HG03045 (cell line): Measurements from ENCODE around the gene SLC2A3.
"Not testable (repeated sequence)": the region's sequence is repeated elsewhere in the genome, so short reads cannot be mapped to it uniquely, and the experiment has no call there.

Source experiments
- ATAC-seq: cut with Tn5 transposase; IDR thresholded peaks from one replicate; pipeline ENCODE4 v1.9.1; 2021; ENCODE audit warnings: mild to moderate bottlenecking, moderate library complexity; ENCODE audit not compliant: unreplicated experiment

SLC2A3 gene

GRCh38 chr12:7917392-7918267 lies 18.4 kb downstream of the SLC2A3 start:
- no peak for ATAC-seq

GRCh38 chr12:7916936-7917335 lies 19.1 kb downstream of the SLC2A3 start:
- no peak for ATAC-seq

GRCh38 chr12:7915661-7916403 lies 20.2 kb downstream of the SLC2A3 start:
- no peak for ATAC-seq

- not testable (repeated sequence) for ATAC-seq
Measured at GRCh38 chr12:7910106-7910505, 25.9 kb downstream of the SLC2A3 start.

GRCh38 chr12:7907009-7907408 lies 29.0 kb downstream of the SLC2A3 start:
- no peak for ATAC-seq

GRCh38 chr12:7906303-7906702 lies 29.7 kb downstream of the SLC2A3 start:
- not testable (repeated sequence) for ATAC-seq

- ATAC-seq, result not testable (repeated sequence)
Measured at GRCh38 chr12:7905600-7906125, 30.3 kb downstream of the SLC2A3 start.

DNA sequence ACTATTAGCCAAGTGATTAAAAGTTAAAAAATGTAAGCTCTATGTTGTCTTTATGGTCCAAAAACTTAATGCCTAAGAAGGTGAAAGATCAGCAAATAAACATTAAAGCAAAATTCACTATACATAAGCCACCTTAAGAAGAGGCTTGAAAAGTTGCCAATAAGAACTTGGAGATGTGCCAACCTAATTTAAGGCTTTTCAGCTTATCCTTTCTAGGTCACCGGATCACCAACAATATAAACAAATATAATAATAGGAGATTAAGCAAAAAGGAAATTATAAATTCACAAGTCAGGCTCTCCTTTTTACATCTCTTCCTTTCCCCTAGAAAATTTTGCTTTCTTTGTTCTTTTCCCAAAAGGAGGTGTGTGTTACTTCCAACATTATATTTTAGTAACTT lies 30.9 kb downstream of the SLC2A3 start:
- no peak for ATAC-seq

GRCh38 chr12:7902416-7902815 lies 33.6 kb downstream of the SLC2A3 start:
- not testable (repeated sequence) for ATAC-seq

DNA sequence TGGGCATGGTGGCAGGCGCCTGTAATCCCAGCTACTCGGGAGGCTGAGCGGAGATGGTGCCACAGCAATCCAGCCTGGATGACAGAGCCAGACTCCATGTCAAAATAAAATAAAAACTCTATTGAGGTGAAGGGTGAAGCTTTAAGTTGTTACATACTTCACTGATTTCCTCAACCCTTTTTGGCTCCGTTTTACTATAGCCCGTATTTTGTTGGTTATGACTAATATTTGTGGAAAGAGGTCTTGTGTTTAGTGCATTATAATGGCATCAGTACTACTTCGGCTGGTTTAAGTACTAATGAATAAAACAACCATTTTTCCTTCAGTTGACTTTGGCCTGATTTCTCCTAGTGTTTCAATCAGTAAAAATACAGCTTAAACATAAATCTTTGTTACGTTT lies 36.2 kb downstream of the SLC2A3 start:
- no peak for ATAC-seq

DNA sequence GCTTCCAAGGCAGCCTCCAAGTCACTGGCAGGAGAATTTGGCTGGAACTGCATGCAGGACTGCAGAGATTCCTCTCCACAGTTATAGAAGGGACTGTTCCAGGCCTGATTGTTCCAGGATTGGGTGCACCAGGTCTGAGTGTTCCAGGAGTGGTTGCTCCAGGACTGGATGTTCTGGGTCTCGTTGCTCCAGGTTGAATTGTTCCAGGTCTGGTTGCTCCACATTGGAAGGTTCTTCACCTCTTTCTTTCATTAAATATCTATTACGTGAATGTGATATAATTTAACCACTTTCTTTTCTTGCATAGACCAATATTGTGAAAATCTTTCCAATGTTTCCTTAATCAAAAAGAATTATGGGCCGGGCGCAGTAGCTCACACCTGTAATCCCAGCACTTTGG lies 39.3 kb downstream of the SLC2A3 start:
- ATAC-seq, result not testable (repeated sequence)

GRCh38 chr12:7892186-7892980 lies 43.6 kb downstream of the SLC2A3 start:
- ATAC-seq, result no peak

GRCh38 chr12:7884689-7885088 lies 51.3 kb downstream of the SLC2A3 start:
- no peak for ATAC-seq

- ATAC-seq, result not testable (repeated sequence)
Measured at GRCh38 chr12:7881736-7882120, 54.3 kb downstream of the SLC2A3 start.

DNA sequence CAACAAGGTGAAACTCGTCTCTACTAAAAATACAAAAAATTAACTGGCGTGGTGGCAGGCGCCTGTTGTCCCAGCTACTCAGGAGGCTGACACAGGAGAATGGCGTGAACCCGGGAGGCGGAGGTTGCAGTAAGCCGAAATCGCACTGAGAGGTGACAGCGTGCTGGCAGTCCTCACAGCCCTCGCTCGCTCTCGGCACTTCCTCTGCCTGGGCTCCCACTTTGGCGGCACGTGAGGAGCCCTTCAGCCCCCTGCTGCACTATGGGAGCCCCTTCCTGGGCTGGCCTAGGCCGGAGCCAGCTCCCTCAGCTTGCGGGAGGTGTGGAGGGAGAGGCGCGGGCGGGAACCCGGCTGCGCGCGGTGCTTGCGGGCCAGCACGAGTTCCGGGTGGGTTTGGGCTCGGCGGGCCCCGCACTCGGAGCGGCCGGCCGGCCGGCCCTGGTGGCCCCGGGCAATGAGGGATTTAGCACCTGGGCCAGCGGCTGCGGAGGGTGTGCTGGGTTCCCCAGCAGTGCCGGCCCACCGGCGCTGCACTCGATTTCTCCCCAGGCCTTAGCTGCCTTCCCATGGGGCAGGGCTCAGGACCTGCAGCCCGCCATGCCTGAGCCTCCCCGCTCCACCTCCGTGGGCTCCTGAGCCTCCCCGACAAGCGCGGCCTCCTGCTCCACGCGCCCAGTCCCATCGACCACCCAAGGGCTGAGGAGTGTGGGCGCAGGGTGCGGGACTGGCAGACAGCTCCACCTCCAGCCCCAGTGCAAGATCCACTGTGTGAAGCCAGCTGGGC lies 54.8 kb downstream of the SLC2A3 start:
- ATAC-seq, result not testable (repeated sequence)

DNA sequence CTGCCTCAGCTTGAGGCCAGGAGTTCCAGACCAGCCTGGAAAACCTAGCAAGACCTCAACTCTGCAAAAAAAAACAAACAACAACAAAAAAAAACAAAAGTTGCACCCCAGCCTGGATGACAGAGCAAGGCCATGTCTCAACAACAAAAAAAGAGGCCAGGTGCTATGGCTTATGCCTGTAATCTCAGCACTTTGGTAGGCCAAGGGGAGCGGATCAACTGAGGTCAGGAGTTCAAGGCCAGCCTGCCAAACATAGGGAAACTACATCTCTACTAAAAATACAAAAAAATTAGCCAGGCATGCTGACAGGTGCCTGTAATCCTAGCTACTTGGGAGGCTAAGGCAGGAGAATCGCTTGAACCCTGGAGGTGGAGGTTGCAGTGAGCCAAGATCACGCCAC lies 56.7 kb downstream of the SLC2A3 start:
- ATAC-seq, result no peak

- ATAC-seq, result no peak
Measured at GRCh38 chr12:7877420-7877819, 58.6 kb downstream of the SLC2A3 start.

GRCh38 chr12:7872566-7873319 lies 63.2 kb downstream of the SLC2A3 start, which contains the start of gene SLC2A14:
Gene SLC2A14, minus strand, starts transcription at chr12:7872915. Its CDS starts 3,035 bp downstream, at chr12:7869880.
- ATAC-seq, result no peak

- no peak for ATAC-seq
Measured at GRCh38 chr12:7870335-7870734, 65.7 kb downstream of the SLC2A3 start.
